Activated gamma-delta T cell (primary cell): ENCODE measurements around the gene SAC3D1.

Experiments
- DNase-seq: peaks from one replicate; lab custom pipeline; 2025; lab: John Stamatoyannopoulos, UW

The SAC3D1 gene

DNA sequence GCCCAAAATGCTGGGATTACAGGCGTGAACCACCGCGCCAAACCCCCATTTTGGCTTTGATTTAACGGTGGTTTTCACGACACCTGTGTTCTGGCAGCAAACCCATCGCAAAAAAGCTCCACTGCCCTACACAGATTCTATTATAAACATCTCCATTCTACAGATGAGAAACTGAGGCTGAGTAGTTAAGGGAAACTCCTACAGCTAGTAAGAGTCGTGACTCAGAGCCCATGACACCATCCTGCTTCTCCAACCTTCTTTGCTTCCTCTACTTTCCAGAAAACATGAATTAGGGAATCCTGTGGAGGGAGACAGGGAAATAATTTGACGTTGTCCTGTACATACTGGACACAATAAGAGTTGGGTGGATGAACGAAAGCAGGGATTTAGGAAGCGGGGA, 14.2 kb upstream of the SAC3D1 start:
- no peak for DNase-seq

GRCh38 chr11:65027213-65028067, 13.6 kb upstream of the SAC3D1 start, which contains the start of gene SNX15:
SNX15 (plus strand) TSS chr11:65027439; CDS start chr11:65027538, 99 bp downstream.
- DNase-seq = peak; percentile 57

DNA sequence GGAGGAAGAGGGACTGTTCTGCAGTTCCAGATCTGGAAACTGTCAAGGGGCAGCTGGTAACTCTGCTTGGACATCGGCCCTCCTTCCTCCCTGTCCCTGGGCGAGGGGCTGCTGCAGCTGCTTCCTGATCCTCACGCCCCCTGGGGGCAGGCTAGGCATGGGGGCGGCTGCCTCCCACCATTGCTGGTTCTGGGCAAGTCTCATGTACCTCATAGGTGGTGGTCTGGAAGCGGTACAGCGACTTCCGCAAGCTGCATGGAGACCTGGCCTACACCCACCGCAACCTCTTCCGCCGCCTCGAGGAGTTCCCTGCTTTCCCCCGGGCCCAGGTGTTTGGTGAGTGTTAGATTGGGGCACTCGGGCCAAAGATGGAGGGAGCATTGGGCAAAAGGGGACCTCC, 8.8 kb upstream of the SAC3D1 start:
- DNase-seq = no peak

- DNase-seq = no peak
Observed at GRCh38 chr11:65034423-65034822, 6.6 kb upstream of the SAC3D1 start.

DNA sequence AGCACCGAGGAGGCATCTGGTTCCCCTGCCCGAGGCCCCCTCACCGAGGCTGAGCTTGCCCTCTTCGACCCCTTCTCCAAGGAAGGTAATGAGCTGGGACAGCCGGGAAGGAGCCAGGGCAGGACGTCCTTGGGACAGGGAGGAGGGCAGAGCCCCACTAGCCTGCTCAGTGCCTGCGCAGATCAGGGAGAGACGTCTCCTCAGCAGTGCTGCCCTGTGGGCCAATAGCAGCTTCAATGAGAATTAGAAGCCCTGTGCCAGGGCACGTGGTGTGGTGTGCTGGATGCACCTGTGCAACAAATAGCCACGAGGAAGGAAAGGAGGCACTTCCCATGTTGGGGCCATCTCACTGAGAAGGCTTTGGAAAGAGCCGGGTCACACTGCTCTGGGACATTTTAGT, 5.4 kb upstream of the SAC3D1 start:
- DNase-seq = no peak

- DNase-seq = no peak
Observed at GRCh38 chr11:65036931-65037330, 4.1 kb upstream of the SAC3D1 start.

- DNase-seq = no peak
Observed at GRCh38 chr11:65040520-65040846, 527 bp upstream of the SAC3D1 start.

GRCh38 chr11:65042891-65043290, 1.9 kb downstream of the SAC3D1 start:
- no peak for DNase-seq

DNA sequence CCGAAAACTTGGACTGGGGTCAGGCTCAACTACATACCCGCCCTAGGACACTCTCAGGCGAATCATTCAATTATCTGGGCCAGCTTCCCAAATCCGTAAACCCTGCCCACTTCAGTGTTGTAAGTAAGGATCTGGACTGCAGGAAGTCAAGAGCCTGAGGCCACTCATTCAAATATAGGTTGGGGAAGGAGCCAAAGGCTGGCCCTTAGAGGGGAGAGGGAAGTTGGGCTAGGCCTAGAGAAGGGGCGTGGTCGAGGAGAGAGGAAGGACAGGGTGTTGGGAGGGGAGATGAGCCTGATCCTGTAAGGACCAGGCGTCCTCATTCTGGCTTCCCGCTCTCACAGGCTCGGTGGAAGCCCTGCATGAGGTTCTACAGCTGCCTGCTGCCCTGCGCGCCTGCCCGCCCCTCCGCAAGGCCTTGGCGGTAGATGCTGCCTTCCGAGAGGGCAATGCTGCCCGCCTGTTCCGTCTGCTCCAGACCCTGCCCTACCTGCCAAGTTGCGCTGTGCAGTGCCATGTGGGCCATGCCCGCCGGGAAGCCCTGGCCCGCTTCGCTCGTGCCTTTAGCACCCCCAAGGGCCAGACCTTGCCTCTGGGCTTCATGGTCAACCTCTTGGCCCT, 3.0 kb downstream of the SAC3D1 start:
- DNase-seq = no peak

GRCh38 chr11:65045061-65045460, 4.1 kb downstream of the SAC3D1 start:
- DNase-seq = no peak

DNA sequence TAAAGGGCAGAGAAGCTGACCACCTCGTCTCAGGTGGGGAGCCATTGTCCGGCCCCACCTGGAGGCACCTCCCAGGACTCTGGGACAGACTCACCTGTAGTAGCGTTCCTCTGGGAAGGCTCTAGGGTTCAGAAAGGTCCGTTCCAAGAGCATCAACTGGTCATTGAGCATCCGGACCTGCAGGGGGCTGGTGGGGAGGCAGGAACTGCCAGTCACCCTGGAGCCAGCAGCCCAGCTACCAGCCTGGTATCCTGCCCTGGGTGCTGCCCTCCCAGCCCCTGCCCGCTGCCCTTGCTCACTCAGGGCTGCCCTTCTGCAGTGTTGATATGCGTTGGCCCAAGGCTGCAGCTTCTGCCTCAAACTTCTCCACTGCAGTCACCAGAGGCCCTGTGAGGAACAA, 4.7 kb downstream of the SAC3D1 start:
- DNase-seq = no peak

DNA sequence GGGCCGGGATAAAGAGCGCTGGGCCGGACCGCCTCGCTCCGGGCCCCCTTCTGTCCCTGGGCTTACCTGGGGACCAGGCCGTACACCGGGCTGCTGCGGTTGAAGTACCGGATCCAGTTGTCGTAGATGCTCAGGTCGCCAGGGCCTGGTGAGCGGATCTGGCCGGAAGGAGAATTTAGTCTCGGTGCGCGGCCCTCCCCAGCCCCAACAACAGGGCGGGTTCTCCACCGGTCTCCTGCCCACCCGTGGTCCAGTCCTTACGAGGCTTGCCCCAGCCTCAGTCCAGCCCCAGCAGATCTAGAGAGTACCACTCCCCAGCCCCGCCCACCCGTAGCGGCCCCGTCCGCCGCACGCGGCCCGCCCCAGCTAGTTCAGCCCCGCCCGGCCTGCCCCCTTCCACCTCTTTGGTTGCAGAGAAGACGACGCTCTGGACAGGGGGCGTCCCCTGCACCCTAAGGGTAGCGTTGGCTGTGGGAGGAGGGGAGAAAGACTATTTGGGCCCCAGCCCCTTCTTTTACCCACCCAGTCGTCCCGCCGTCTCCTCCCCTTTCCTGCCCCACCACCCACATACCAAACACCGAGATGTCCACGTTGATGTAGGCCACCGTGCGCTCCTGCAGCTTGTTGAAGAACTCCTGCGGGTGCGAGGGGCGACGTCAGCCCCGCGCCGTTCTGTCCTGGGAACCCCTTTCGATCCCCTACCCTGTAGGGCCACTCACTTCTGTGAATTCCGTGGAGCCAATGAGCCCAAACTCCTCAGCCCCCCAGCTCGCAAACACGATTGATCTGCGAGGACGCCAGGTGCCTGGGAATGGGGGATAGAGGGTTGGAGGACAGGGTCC, 6.8 kb downstream of the SAC3D1 start:
- no peak for DNase-seq

GRCh38 chr11:65051398-65051858, 10.4 kb downstream of the SAC3D1 start:
- DNase-seq = no peak

DNA sequence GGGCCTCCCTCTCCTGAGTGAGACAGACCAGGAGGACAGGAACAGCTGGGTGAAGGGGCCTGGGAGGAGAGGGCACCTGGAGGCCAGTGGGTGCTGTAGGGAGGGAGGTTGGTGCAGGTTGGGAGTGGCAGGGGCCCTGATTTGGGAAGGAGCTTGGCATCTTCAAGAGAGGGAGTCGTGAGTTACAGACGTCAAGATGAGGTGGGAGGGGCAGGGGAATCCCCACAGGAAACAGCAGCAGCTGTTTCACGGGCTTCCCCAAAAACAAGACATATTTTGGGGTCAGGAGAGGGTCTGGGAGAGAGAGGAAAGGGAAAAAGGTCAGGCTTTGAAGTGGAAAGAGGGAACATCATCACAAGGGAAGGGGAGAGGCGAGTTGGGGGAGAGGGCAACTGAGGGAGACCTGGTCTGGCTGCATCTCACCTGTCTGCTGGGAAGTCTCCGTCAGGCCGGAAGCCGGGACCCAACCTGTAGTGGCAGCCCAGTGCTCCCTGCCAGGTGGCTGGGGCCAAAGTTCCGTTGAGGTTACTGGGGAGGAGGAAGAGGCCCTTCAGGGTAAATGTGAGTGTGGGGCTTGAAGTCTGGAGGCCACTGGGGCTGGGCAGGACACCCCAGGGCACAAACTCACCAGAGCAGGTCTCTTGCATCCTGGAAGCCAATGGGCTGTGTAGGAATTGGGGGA, 13.0 kb downstream of the SAC3D1 start:
- no peak for DNase-seq

- no peak for DNase-seq
Observed at GRCh38 chr11:65055538-65055937, 14.5 kb downstream of the SAC3D1 start.

- no peak for DNase-seq
Observed at GRCh38 chr11:65056999-65057398, 16.0 kb downstream of the SAC3D1 start.

DNA sequence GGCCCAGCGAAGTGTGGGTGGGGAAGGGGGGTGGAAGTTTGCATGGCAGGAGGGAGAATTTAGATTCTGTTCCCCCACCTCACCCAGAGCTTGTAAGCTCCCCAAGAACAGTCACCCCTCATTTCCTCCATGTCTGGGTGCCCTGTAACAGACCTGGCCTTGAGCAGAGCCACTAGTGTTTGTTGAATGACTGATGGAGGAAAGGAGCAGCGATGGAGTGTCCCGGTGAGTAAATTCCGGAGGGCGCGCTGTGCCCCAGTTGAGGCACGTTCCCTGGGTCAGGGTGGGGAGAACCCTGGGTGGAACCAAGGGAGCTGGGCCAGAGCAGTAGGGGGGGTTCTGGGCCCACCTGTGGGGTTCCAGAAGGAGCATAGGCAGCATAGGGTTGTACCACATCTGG, 16.5 kb downstream of the SAC3D1 start:
- no peak for DNase-seq

GRCh38 chr11:65058012-65058411, 17.0 kb downstream of the SAC3D1 start:
- no peak for DNase-seq

GRCh38 chr11:65058419-65059054, 17.5 kb downstream of the SAC3D1 start, which contains the start of gene NAALADL1:
NAALADL1 (minus strand) TSS chr11:65058553; CDS start chr11:65058521, 32 bp downstream.
- DNase-seq = no peak

DNA sequence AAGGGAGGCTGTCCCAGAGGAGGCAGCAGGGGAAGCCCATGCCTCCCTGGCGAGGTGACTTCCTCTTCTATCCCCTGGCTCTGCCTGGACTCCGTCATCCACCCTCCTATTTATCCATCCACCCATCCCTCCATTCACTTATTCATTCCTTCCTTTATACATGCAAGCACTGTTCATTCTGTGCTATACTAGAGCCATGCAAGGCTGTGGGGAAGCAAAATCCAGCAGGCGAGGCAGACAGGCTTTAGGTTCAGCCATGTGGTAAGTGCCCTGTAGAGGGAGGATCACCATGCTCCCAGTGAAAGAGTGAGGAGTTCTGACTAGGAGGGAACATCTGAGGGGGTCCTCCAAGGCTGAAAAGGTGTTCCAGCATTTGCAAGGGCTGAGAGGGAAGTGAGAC, 18.5 kb downstream of the SAC3D1 start:
- DNase-seq = no peak
